B cell (primary cell): ENCODE data around the gene MSTO1.
"Not testable (repeated sequence)": the region's sequence is repeated elsewhere in the genome, so short reads cannot be mapped to it uniquely, and the experiment has no call there.

Experiments used
- CTCF ChIP-seq: fragments of 200-600 bp; IDR thresholded peaks from one replicate; pipeline ENCODE4 v1.8.0; 2022; ENCODE audit warnings: antibody characterized with exemption, mild to moderate bottlenecking
- EZH2 ChIP-seq: IDR thresholded peaks from 2 replicates; pipeline ENCODE4 v1.6.1; 2012; ENCODE audit warnings: borderline replicate concordance, low read depth, mild to moderate bottlenecking, moderate library complexity, low read length; ENCODE audit not compliant: insufficient read depth, poor library complexity, severe bottlenecking

GRCh38 chr1:155589282-155589681, 20.7 kb upstream of the MSTO1 start:
- TF ChIP-seq EZH2, CTCF: not testable (repeated sequence)
